ENCODE measurements around the gene UMODL1.

UMODL1 gene

DNA sequence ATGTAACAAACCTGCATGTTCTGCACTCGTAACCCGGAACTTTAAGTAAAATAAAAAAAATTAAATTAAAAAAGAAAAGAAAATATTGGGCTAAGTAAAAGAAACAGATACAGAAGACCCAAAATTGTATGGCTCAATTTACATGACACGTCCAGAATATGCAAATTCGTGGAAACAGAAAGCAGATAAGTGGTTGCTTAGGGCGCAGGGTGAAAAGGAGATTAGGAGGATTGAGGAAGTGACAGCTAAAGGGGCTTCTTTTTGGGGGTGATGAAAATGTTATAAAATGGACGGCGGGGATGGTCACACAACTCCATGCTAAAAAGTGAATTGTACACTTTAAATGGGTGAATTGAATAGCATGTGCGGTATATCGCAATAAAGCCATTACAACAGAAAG, 33.6 kb upstream of the UMODL1 start:
- no peaks in the 10 kb centered on the region for H3K9me3 ChIP-seq (ENCODE audit: control insufficient read depth, low read length)

DNA sequence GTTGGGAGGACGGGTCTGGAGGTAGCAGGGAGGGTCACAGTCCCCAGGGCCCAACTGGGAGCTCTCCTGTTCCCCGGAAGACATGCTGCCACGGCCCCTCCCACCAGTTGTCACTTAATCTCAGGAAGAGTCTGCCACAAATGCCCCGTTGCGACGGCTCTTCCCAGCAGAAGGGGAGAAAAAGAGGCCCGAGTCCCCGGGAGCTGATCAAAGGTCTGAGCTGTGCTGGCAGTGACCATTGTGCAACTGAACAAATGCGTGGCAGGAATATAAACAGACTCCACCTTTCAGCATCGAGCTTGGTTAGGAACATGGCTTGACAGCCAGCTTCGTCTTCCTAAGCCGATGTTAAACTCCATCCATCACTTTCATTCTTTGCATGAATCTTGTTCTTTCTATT, 33.2 kb upstream of the UMODL1 start:
- no peak overlapping the region for H3K9ac ChIP-seq (ENCODE audit: low read length)
- no peak overlapping the region for H3K14ac ChIP-seq (ENCODE audit: low read length in 2 of 2)
- no peak overlapping the region for H2AK5ac ChIP-seq (ENCODE audit: low read length, severe bottlenecking)
- H3K4me3 ChIP-seq (ENCODE audit: insufficient read depth in 1 of 2, low read depth in 1 of 2, low read length in 2 of 2) = no peak overlapping the region
- H2AFZ ChIP-seq (ENCODE audit: low read depth, low read length) = no peak overlapping the region
- no peak overlapping the region for H3K4ac ChIP-seq (ENCODE audit: low read depth in 1 of 2, low read length in 2 of 2)
- H3K18ac ChIP-seq (ENCODE audit: low read depth in 1 of 2, low read length in 2 of 2) = no peak overlapping the region
- no peak overlapping the region for H2BK120ac ChIP-seq (ENCODE audit: low read depth, low read length)
- no peak overlapping the region for H4K91ac ChIP-seq (ENCODE audit: low read length)
- H2BK5ac ChIP-seq (ENCODE audit: low read depth, low read length, poor library complexity, severe bottlenecking) = no peak overlapping the region
- peaks cover 0 to 2% of the 10 kb centered on the region in 2 experiments for H3K27me3 ChIP-seq (ENCODE audit: control insufficient read depth in 1 of 2, insufficient read depth in 1 of 2, low read length in 2 of 2)
- H3K79me1 ChIP-seq (replicated peaks; ENCODE audit: low read length, poor library complexity, severe bottlenecking) = no peaks in the 10 kb centered on the region
- H3K4me2 ChIP-seq (ENCODE audit: low read length, poor library complexity, severe bottlenecking) = no peak overlapping the region
- H4K8ac ChIP-seq (ENCODE audit: low read length) = no peak overlapping the region
- H3K9me3 ChIP-seq (ENCODE audit: control insufficient read depth, low read length) = no peaks in the 10 kb centered on the region
- no peak overlapping the region for H3K27ac ChIP-seq (ENCODE audit: low read length, poor library complexity, severe bottlenecking)
- no peak overlapping the region for H3K23ac ChIP-seq (ENCODE audit: low read length in 2 of 2)
- DNase-seq = no peak
- peak overlapping the region; percentile 73 to 79 for H2BK12ac ChIP-seq (ENCODE audit: low read length in 2 of 2)
- no peaks in the 10 kb centered on the region for H3K36me3 ChIP-seq (ENCODE audit: control insufficient read depth in 1 of 2, insufficient read depth in 2 of 2, low read depth in 1 of 2, low read length in 2 of 2)
- peaks cover 31% of the 10 kb centered on the region for H3K4me1 ChIP-seq (ENCODE audit: control insufficient read depth, insufficient read depth, low read depth, low read length)
- whole genome bisulfite sequencing = 84% methylated on average over 12 of the region's 12 CpGs
- peak overlapping the region; percentile 12 for H2BK15ac ChIP-seq (ENCODE audit: low read depth, poor library complexity, severe bottlenecking)

More for the DNA sequence above, 33.6 kb upstream of the UMODL1 start:
- no peak for DNase-seq
- Histone ChIP-seq H2BK12ac (ENCODE audit: low read length in 2 of 2) (no peak overlapping the region), H3K27me3 (ENCODE audit: control insufficient read depth in 1 of 2, insufficient read depth in 1 of 2, low read length in 2 of 2) (no peaks in the 10 kb centered on the region), H3K79me1 (replicated peaks; ENCODE audit: low read length, poor library complexity, severe bottlenecking) (no peaks in the 10 kb centered on the region), H3K27ac (ENCODE audit: low read length, poor library complexity, severe bottlenecking) (no peak overlapping the region), H3K4me1 (ENCODE audit: control insufficient read depth, insufficient read depth, low read depth, low read length) (peaks cover 31% of the 10 kb centered on the region), H2BK120ac (ENCODE audit: low read depth, low read length) (no peak overlapping the region), H2AFZ (ENCODE audit: low read depth, low read length) (no peak overlapping the region), H3K18ac (ENCODE audit: low read depth in 1 of 2, low read length in 2 of 2) (no peak overlapping the region), H2BK15ac (ENCODE audit: low read depth, poor library complexity, severe bottlenecking) (peak overlapping the region; percentile 12), H2BK5ac (ENCODE audit: low read depth, low read length, poor library complexity, severe bottlenecking) (no peak overlapping the region), H3K9ac (ENCODE audit: low read length) (no peak overlapping the region), H3K4me2 (ENCODE audit: low read length, poor library complexity, severe bottlenecking) (no peak overlapping the region), H4K91ac (ENCODE audit: low read length) (no peak overlapping the region), H3K23ac (ENCODE audit: low read length in 2 of 2) (no peak overlapping the region), H3K4me3 (ENCODE audit: insufficient read depth in 1 of 2, low read depth in 1 of 2, low read length in 2 of 2) (no peak overlapping the region), H3K14ac (ENCODE audit: low read length in 2 of 2) (no peak overlapping the region), H4K8ac (ENCODE audit: low read length) (no peak overlapping the region), H3K4ac (ENCODE audit: low read depth in 1 of 2, low read length in 2 of 2) (no peak overlapping the region), H2AK5ac (ENCODE audit: low read length, severe bottlenecking) (no peak overlapping the region), H3K36me3 (ENCODE audit: control insufficient read depth in 1 of 2, insufficient read depth in 2 of 2, low read depth in 1 of 2, low read length in 2 of 2) (no peaks in the 10 kb centered on the region)
- 99% methylated on average over 7 of the region's 9 CpGs for WGBS

DNA sequence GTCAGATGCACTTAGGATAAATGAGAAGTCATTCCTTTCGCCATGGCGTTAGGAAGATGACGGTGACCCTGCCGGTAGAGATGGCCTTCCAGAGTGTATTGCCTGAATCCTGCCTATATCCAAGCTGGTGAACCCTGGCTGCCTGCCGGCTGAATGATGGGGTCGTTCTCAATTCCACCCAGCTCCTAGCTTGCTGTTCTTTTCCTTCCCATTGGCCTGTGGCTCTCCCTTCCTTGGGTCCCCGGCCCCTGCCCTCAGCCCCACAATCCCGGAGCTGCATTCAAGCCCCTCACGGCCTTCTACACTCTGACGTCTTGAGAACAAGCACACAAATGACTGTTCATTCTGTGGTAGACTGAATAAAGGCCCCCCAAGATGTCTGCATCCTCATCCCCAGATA, 32.7 kb upstream of the UMODL1 start:
- WGBS = over 99% methylated on average over 10 of the region's 10 CpGs
- Histone ChIP-seq H4K8ac (ENCODE audit: low read length) (no peak overlapping the region), H2BK15ac (ENCODE audit: low read depth, poor library complexity, severe bottlenecking) (no peak overlapping the region), H3K4ac (ENCODE audit: low read depth in 1 of 2, low read length in 2 of 2) (peak overlapping the region; percentile 27 to 61), H3K9ac (ENCODE audit: low read length) (peak overlapping the region; percentile 85), H3K18ac (ENCODE audit: low read depth in 1 of 2, low read length in 2 of 2) (peak overlapping the region in 1 of 2 experiments; percentile 18), H3K23ac (ENCODE audit: low read length in 2 of 2) (no peak overlapping the region), H3K4me2 (ENCODE audit: low read length, poor library complexity, severe bottlenecking) (no peak overlapping the region), H3K14ac (ENCODE audit: low read length in 2 of 2) (no peak overlapping the region), H3K79me1 (replicated peaks; ENCODE audit: low read length, poor library complexity, severe bottlenecking) (no peaks in the 10 kb centered on the region), H2BK120ac (ENCODE audit: low read depth, low read length) (no peak overlapping the region), H3K4me1 (ENCODE audit: control insufficient read depth, insufficient read depth, low read depth, low read length) (peaks cover 29% of the 10 kb centered on the region), H4K91ac (ENCODE audit: low read length) (no peak overlapping the region), H2AK5ac (ENCODE audit: low read length, severe bottlenecking) (peak overlapping the region; percentile 27), H3K27me3 (ENCODE audit: control insufficient read depth in 1 of 2, insufficient read depth in 1 of 2, low read length in 2 of 2) (peaks cover 0 to 3% of the 10 kb centered on the region in 2 experiments), H3K9me3 (ENCODE audit: control insufficient read depth, low read length) (no peaks in the 10 kb centered on the region), H2BK12ac (ENCODE audit: low read length in 2 of 2) (peak overlapping the region; percentile 73 to 79), H2BK5ac (ENCODE audit: low read depth, low read length, poor library complexity, severe bottlenecking) (no peak overlapping the region), H3K27ac (ENCODE audit: low read length, poor library complexity, severe bottlenecking) (no peak overlapping the region), H3K4me3 (ENCODE audit: insufficient read depth in 1 of 2, low read depth in 1 of 2, low read length in 2 of 2) (no peak overlapping the region), H2AFZ (ENCODE audit: low read depth, low read length) (no peak overlapping the region), H3K36me3 (ENCODE audit: control insufficient read depth in 1 of 2, insufficient read depth in 2 of 2, low read depth in 1 of 2, low read length in 2 of 2) (no peaks in the 10 kb centered on the region)
- no peak for DNase-seq

DNA sequence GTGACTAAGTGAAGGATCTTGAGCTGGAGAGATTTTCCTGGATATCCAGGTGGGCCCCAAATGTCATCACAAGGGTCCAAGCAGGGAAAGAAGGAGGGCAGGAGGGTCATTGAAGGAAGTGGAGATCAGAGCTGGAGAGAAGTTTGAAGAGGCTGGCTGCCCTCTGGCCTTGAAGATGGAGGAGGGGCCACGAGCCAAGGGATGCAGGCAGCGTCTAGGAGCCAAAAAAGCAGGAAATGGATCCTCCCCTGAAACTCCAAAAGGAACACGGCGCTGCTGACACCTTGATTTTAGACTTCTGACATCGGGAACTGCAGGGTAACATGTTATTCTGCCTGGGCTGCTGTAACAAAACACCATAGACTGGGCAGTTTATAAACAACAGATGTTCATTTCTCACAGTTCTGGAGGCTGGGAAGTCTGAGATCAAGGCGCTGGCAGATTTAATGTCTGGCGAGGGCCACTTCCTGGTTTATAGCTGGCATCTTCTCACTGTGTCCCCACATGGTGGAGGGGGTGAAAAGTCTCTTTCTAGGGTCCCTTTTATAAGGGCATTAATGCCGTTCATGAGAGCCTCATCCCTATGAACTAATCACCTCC, 32.2 kb upstream of the UMODL1 start:
- no peak overlapping the region for H4K8ac ChIP-seq (ENCODE audit: low read length)
- peak overlapping the region; percentile 85 for H3K9ac ChIP-seq (ENCODE audit: low read length)
- H3K4ac ChIP-seq (ENCODE audit: low read depth in 1 of 2, low read length in 2 of 2) = peak overlapping the region in 1 of 2 experiments; percentile 47
- no peak overlapping the region for H2BK15ac ChIP-seq (ENCODE audit: low read depth, poor library complexity, severe bottlenecking)
- 84% methylated on average over 7 of the region's 8 CpGs for WGBS
- peak overlapping the region; percentile 7 to 78 for H3K18ac ChIP-seq (ENCODE audit: low read depth in 1 of 2, low read length in 2 of 2)
- no peak overlapping the region for H3K23ac ChIP-seq (ENCODE audit: low read length in 2 of 2)
- no peak overlapping the region for H2BK5ac ChIP-seq (ENCODE audit: low read depth, low read length, poor library complexity, severe bottlenecking)
- no peak overlapping the region for H2AFZ ChIP-seq (ENCODE audit: low read depth, low read length)
- no peak overlapping the region for H3K14ac ChIP-seq (ENCODE audit: low read length in 2 of 2)
- no peaks in the 10 kb centered on the region for H3K79me1 ChIP-seq (replicated peaks; ENCODE audit: low read length, poor library complexity, severe bottlenecking)
- H3K36me3 ChIP-seq (ENCODE audit: control insufficient read depth in 1 of 2, insufficient read depth in 2 of 2, low read depth in 1 of 2, low read length in 2 of 2) = no peaks in the 10 kb centered on the region
- H3K27ac ChIP-seq (ENCODE audit: low read length, poor library complexity, severe bottlenecking) = no peak overlapping the region
- H2BK120ac ChIP-seq (ENCODE audit: low read depth, low read length) = peak overlapping the region; percentile 94
- H3K4me1 ChIP-seq (ENCODE audit: control insufficient read depth, insufficient read depth, low read depth, low read length) = peaks cover 29% of the 10 kb centered on the region
- peak; percentile 65 for DNase-seq
- peak overlapping the region; percentile 34 to 100 for H2BK12ac ChIP-seq (ENCODE audit: low read length in 2 of 2)
- H3K9me3 ChIP-seq (ENCODE audit: control insufficient read depth, low read length) = no peaks in the 10 kb centered on the region
- H3K27me3 ChIP-seq (ENCODE audit: control insufficient read depth in 1 of 2, insufficient read depth in 1 of 2, low read length in 2 of 2) = peaks cover 0 to 8% of the 10 kb centered on the region in 2 experiments
- peak overlapping the region; percentile 23 for H2AK5ac ChIP-seq (ENCODE audit: low read length, severe bottlenecking)
- H3K4me2 ChIP-seq (ENCODE audit: low read length, poor library complexity, severe bottlenecking) = no peak overlapping the region
- H4K91ac ChIP-seq (ENCODE audit: low read length) = peak overlapping the region; percentile 95
- H3K4me3 ChIP-seq (ENCODE audit: insufficient read depth in 1 of 2, low read depth in 1 of 2, low read length in 2 of 2) = no peak overlapping the region

Data from mesenchymal stem cell (in vitro differentiated cells and primary cell).